Kidney epithelial cell (primary cell): ENCODE data around the gene WBP1L. TPM values are rescaled to one million over a fixed set of nuclear protein-coding genes. Genes with fewer than 3 reads are reported as not detected.
A peak's percentile ranks its signal among the peaks of the same experiment; 100 is the strongest.

Source experiments
- DNase-seq: peaks from one replicate; pipeline ENCODE4 v3.0.0-alpha.2; 2010; ENCODE audit warnings: low read depth
- H3K27me3 ChIP-seq: 2 replicates; pipeline ENCODE4 v1.6.0; 2011; ENCODE audit warnings: low read length; ENCODE audit not compliant: control insufficient read depth, insufficient read depth
- H3K36me3 ChIP-seq: 2 replicates; pipeline ENCODE4 v1.5.1; 2011; ENCODE audit warnings: low read length; ENCODE audit not compliant: control insufficient read depth, insufficient read depth
- H3K4me3 ChIP-seq: 2 replicates; pipeline ENCODE4 v1.5.1; 2011; ENCODE audit warnings: low read depth, mild to moderate bottlenecking, control low read depth, low read length
- CTCF ChIP-seq: IDR thresholded peaks from 2 replicates; pipeline ENCODE4 v1.5.1; 2011; ENCODE audit warnings: mild to moderate bottlenecking, moderate library complexity, low read length, control low read depth, inconsistent platforms; ENCODE audit not compliant: insufficient read depth, poor library complexity, severe bottlenecking
- total RNA-seq: library from RNA; depleted of rRNA; stranded (reverse); fragments of >200 nt; gene quantifications from 2 replicates; pipeline ENCODE4 v1.2.3, GENCODE V29; 2015

The WBP1L gene
- total RNA-seq, 1 donor from 2014 or later = 67.1 TPM

- Histone ChIP-seq H3K27me3 (no peaks in the 10 kb centered on the region), H3K36me3 (peaks cover 2% of the 10 kb centered on the region), H3K4me3 (no peak overlapping the region)
- TF ChIP-seq CTCF = no peak
- no peak for DNase-seq
Measured at GRCh38 chr10:102801496-102801895, 57.7 kb downstream of the WBP1L start.

- TF ChIP-seq CTCF = no peak
- Histone ChIP-seq H3K36me3 (peaks cover 2% of the 10 kb centered on the region), H3K27me3 (no peaks in the 10 kb centered on the region), H3K4me3 (no peak overlapping the region)
- DNase-seq = no peak
Measured at GRCh38 chr10:102801978-102802377, 58.2 kb downstream of the WBP1L start.

GRCh38 chr10:102802920-102803534 is 59.3 kb downstream of the WBP1L start:
- no peaks in the 10 kb centered on the region for H3K27me3 ChIP-seq

GRCh38 chr10:102804382-102805055 is 60.8 kb downstream of the WBP1L start:
- H3K36me3 ChIP-seq = no peaks in the 10 kb centered on the region
- no peak for DNase-seq
- H3K27me3 ChIP-seq = no peaks in the 10 kb centered on the region
- no peak overlapping the region for H3K4me3 ChIP-seq
- TF ChIP-seq CTCF = no peak

More at GRCh38 chr10:102802920-102803534, 59.3 kb downstream of the WBP1L start:
- peak; percentile 73 for DNase-seq
- peaks cover 2% of the 10 kb centered on the region for H3K36me3 ChIP-seq
- H3K4me3 ChIP-seq = no peak overlapping the region
- TF ChIP-seq CTCF = no peak

- DNase-seq = no peak
- Histone ChIP-seq H3K27me3 (no peaks in the 10 kb centered on the region), H3K36me3 (peaks cover 2% of the 10 kb centered on the region), H3K4me3 (no peak overlapping the region)
- TF ChIP-seq CTCF = no peak
Measured at GRCh38 chr10:102808380-102808779, 64.6 kb downstream of the WBP1L start.
